D721Med (cell line): ENCODE data around the gene RNASE13.

Experiments
- DNase-seq: peaks from one replicate; pipeline ENCODE4 v3.0.0; 2011; ENCODE audit warnings: low spot score; ENCODE audit not compliant: insufficient read length
- FAIRE-seq: peaks from 2 replicates; lab custom pipeline; 2011; peaks lifted over from hg19 to GRCh38; lab: Jason Lieb, UNC
- TF ChIP-seq, protein P1 (sequence below): IDR thresholded peaks from 2 replicates; pipeline ENCODE4 v1.5.1; 2012; ENCODE audit warnings: mild to moderate bottlenecking, control low read depth; ENCODE audit not compliant: insufficient read depth; ENCODE audit errors: missing control alignments

RNASE13 gene

GRCh38 chr14:21003788-21004346, 30.7 kb downstream of the RNASE13 start:
- no peak for DNase-seq
- TF ChIP-seq, protein P1, sequence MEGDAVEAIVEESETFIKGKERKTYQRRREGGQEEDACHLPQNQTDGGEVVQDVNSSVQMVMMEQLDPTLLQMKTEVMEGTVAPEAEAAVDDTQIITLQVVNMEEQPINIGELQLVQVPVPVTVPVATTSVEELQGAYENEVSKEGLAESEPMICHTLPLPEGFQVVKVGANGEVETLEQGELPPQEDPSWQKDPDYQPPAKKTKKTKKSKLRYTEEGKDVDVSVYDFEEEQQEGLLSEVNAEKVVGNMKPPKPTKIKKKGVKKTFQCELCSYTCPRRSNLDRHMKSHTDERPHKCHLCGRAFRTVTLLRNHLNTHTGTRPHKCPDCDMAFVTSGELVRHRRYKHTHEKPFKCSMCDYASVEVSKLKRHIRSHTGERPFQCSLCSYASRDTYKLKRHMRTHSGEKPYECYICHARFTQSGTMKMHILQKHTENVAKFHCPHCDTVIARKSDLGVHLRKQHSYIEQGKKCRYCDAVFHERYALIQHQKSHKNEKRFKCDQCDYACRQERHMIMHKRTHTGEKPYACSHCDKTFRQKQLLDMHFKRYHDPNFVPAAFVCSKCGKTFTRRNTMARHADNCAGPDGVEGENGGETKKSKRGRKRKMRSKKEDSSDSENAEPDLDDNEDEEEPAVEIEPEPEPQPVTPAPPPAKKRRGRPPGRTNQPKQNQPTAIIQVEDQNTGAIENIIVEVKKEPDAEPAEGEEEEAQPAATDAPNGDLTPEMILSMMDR: no peak
- FAIRE-seq: no peak

DNA sequence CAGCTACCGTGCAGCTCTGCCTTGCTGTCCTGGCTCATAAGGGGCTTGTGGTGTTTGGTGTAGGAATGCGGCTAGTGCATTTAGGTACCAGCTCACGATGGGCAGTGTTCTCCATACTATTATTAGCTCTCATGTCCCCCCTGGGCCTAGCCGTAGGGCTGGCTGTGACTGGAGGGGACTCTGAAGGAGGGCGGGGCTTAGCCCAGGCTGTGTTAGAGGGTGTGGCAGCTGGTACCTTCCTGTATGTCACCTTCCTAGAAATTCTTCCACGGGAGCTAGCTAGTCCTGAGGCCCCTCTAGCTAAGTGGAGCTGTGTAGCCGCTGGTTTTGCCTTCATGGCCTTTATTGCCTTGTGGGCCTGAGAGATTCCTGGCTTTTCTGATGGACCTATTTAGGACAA, 33.4 kb downstream of the RNASE13 start:
- no peak for DNase-seq
- FAIRE-seq: no peak
- TF ChIP-seq, protein P1: no peak

- TF ChIP-seq, protein P1: no peak
- FAIRE-seq: no peak
Measured at GRCh38 chr14:20999591-20999990, 35.0 kb downstream of the RNASE13 start.

DNA sequence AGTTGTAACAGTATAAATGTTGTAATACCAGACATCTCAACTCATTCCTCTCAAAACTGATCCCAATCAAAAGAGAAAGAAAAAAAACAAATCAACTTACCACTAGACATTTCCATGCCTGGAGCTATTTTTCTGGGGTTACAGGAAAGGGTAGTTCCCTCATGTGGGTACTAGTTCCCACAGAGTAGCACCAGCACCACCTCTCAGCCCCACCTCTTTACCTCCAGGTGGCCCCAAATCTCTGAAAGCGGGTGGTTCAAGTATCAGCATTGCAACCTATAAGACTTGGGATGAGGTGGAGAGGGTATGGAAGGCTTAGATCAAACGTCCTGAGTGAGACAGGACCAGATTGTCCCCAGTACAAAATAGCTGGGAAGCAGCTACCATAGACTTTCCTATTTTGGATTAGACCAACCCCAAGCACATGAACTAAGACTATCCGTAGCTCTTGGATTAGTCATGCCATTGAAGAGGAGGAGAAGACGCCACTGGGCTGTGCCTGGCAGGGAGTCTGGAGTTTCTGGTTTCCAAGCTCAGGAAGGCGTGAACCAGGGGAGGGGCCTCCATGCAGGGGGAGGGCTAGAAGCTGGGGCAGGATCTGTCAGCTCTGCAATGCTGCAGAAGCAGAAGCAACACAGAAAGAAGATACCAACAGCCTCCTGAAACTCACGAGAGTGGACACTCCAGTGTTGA, 35.8 kb downstream of the RNASE13 start, which contains the start of gene SLC39A2:
Gene SLC39A2, plus strand, starts transcription at position 620 of the 693 bp plus-strand sequence. CDS start 154 bp downstream, outside the sequence.
- FAIRE-seq (no peak), DNase-seq (no peak)
- TF ChIP-seq, protein P1: no peak

More at GRCh38 chr14:20999591-20999990, 35.0 kb downstream of the RNASE13 start:
- DNase-seq: no peak

GRCh38 chr14:20998139-20998538, 36.5 kb downstream of the RNASE13 start:
- FAIRE-seq: no peak
- DNase-seq: no peak
- TF ChIP-seq, protein P1: no peak

DNA sequence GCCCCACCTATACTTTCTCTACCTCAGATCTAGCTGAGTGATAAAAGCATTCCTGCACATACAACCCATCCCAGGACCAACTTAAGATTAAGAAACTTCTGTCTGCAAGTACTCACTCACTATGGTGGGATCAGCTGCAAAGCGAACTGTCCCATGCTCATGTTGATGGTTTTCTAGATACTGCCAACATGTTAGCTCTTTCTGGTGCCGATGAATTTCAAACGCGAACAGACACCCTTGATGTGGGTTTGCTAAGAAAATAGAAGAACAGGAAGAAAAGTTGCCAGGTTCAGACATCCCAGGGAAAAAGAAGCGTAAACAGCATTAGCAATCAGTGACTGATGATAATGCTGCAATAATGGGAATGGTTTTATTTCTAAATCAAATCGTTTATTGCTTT, 37.0 kb downstream of the RNASE13 start:
- no peak for DNase-seq
- FAIRE-seq: no peak
- TF ChIP-seq, protein P1: no peak

GRCh38 chr14:20997115-20997514, 37.5 kb downstream of the RNASE13 start:
- TF ChIP-seq, protein P1: no peak
- FAIRE-seq (no peak), DNase-seq (no peak)
